SW 1271 (cell line): ENCODE measurements around the gene DNAJC18.
"Not testable (repeated sequence)": the region's sequence is repeated elsewhere in the genome, so short reads cannot be mapped to it uniquely, and the experiment has no call there.

Source experiments
- DNase-seq, 2 experiments: peaks; one replicate each; lab custom pipeline; 2025; lab: John Stamatoyannopoulos, UW

Gene DNAJC18

GRCh38 chr5:139439013-139439903, at the start of gene DNAJC18:
Gene DNAJC18, minus strand, starts transcription at chr5:139439525. Its CDS starts 80 bp downstream, at chr5:139439445.
- peak; percentile 74 to 91 for DNase-seq

- no peak for DNase-seq
Measured at GRCh38 chr5:139488260-139488659, 48.9 kb upstream of the DNAJC18 start.

- no peak for DNase-seq
Measured at GRCh38 chr5:139486201-139486600, 46.9 kb upstream of the DNAJC18 start.

GRCh38 chr5:139482890-139483208, 43.5 kb upstream of the DNAJC18 start:
- DNase-seq = not testable (repeated sequence)

- DNase-seq = peak; percentile 86 to 93
Measured at GRCh38 chr5:139482050-139482889, 42.9 kb upstream of the DNAJC18 start, which contains the start of gene STING1. Gene STING1, minus strand, starts transcription at chr5:139482758. Its CDS starts 1,054 bp downstream, at chr5:139481704.

- DNase-seq = peak in 1 of 2 experiments; percentile 34
Measured at GRCh38 chr5:139481580-139482049, 42.3 kb upstream of the DNAJC18 start.

GRCh38 chr5:139481122-139481533, 41.8 kb upstream of the DNAJC18 start:
- DNase-seq = no peak

- not testable (repeated sequence) for DNase-seq
Measured at GRCh38 chr5:139479729-139480128, 40.4 kb upstream of the DNAJC18 start.

GRCh38 chr5:139478657-139479423, 39.5 kb upstream of the DNAJC18 start:
- DNase-seq = not testable (repeated sequence)

- DNase-seq = no peak
Measured at GRCh38 chr5:139475865-139476617, 36.7 kb upstream of the DNAJC18 start.

- DNase-seq = no peak
Measured at GRCh38 chr5:139474890-139475791, 35.8 kb upstream of the DNAJC18 start.

GRCh38 chr5:139473565-139473964, 34.2 kb upstream of the DNAJC18 start:
- DNase-seq = no peak

- no peak for DNase-seq
Measured at GRCh38 chr5:139473105-139473504, 33.8 kb upstream of the DNAJC18 start.

- DNase-seq = no peak
Measured at GRCh38 chr5:139472386-139473030, 33.2 kb upstream of the DNAJC18 start.

- DNase-seq = no peak
Measured at GRCh38 chr5:139470821-139471300, 31.5 kb upstream of the DNAJC18 start, which contains the start of gene SMIM33. Gene SMIM33, plus strand, starts transcription at chr5:139471004. Its CDS starts 118 bp downstream, at chr5:139471122.

- DNase-seq = no peak
Measured at GRCh38 chr5:139468421-139468931, 29.2 kb upstream of the DNAJC18 start.

GRCh38 chr5:139462586-139463276, 23.4 kb upstream of the DNAJC18 start, which contains the start of gene ECSCR:
Gene ECSCR, minus strand, starts transcription at chr5:139462743. Its CDS starts 73 bp downstream, at chr5:139462670.
- no peak for DNase-seq

- peak in 1 of 2 experiments; percentile 24 for DNase-seq
Measured at GRCh38 chr5:139461698-139462097, 22.4 kb upstream of the DNAJC18 start.
